WI38 (cell line): ENCODE results near the gene TGFBRAP1.

ENCODE experiments used
- H3K4me3 ChIP-seq: 2 replicates; pipeline ENCODE4 v1.5.1; 2011; ENCODE audit warnings: low read depth, mild to moderate bottlenecking, control low read depth, low read length
- CTCF ChIP-seq: IDR thresholded peaks from 2 replicates; pipeline ENCODE4 v1.5.1; 2012; ENCODE audit warnings: low read depth, mild to moderate bottlenecking, control low read depth, low read length

Gene TGFBRAP1

GRCh38 chr2:105329561-105330495, at the start of gene TGFBRAP1:
TGFBRAP1 (minus strand) TSS chr2:105329735; CDS start chr2:105308301, 21,434 bp downstream.
- peak within 1 kb of the TSS; percentile 74 for H3K4me3 ChIP-seq
- no peak for TF ChIP-seq CTCF

- no peak for TF ChIP-seq CTCF
Observed at GRCh38 chr2:105378921-105379383, 49.4 kb upstream of the TGFBRAP1 start.

GRCh38 chr2:105378276-105378840, 48.8 kb upstream of the TGFBRAP1 start:
- TF ChIP-seq CTCF, result no peak
- H3K4me3 ChIP-seq, result no peak overlapping the region

More at GRCh38 chr2:105378921-105379383, 49.4 kb upstream of the TGFBRAP1 start:
- no peak overlapping the region for H3K4me3 ChIP-seq

- no peak overlapping the region for H3K4me3 ChIP-seq
- TF ChIP-seq CTCF, result no peak
Observed at GRCh38 chr2:105377871-105378270, 48.3 kb upstream of the TGFBRAP1 start.

- no peak for TF ChIP-seq CTCF
- H3K4me3 ChIP-seq, result no peak overlapping the region
Observed at GRCh38 chr2:105376789-105377240, 47.3 kb upstream of the TGFBRAP1 start.

GRCh38 chr2:105376010-105376409, 46.5 kb upstream of the TGFBRAP1 start:
- no peak for TF ChIP-seq CTCF
- no peak overlapping the region for H3K4me3 ChIP-seq
